RWPE2 (cell line): ENCODE results near the gene ST3GAL5.

ENCODE experiments used
- ATAC-seq: fragments of 200-7000 bp; cut with Tn5 transposase; 3 replicates; pipeline ENCODE4 v1.9.1; 2021; ENCODE audit warnings: low read depth
- DNase-seq: peaks from one replicate; pipeline ENCODE4 v3.0.0-alpha.2; 2020; ENCODE audit warnings: low spot score
- H3K27ac ChIP-seq: fragments of 450-650 bp; 2 replicates; pipeline ENCODE4 v1.5.1; 2017; ENCODE audit warnings: mild to moderate bottlenecking; ENCODE audit not compliant: poor library complexity, severe bottlenecking
- H3K27me3 ChIP-seq: fragments of 250-450 bp; sonication (Bioruptor Pico); 2 replicates; pipeline ENCODE4 v1.5.1; 2021; ENCODE audit warnings: mild to moderate bottlenecking, moderate library complexity; ENCODE audit not compliant: insufficient read depth, poor library complexity, severe bottlenecking
- H3K36me3 ChIP-seq: fragments of 250-450 bp; sonication (Bioruptor Pico); 2 replicates; pipeline ENCODE4 v1.5.1; 2020; ENCODE audit warnings: low read depth, mild to moderate bottlenecking, moderate library complexity
- H3K4me1 ChIP-seq: fragments of 250-450 bp; sonication (Bioruptor Pico); 2 replicates; pipeline ENCODE4 v1.5.1; 2021; ENCODE audit warnings: mild to moderate bottlenecking, moderate library complexity; ENCODE audit not compliant: insufficient read depth, poor library complexity, severe bottlenecking
- H3K4me3 ChIP-seq: fragments of 250-450 bp; sonication (Bioruptor Pico); 2 replicates; pipeline ENCODE4 v1.5.1; 2021; ENCODE audit warnings: mild to moderate bottlenecking, moderate library complexity; ENCODE audit not compliant: severe bottlenecking
- H3K9me3 ChIP-seq: fragments of 250-450 bp; sonication (Bioruptor Pico); 2 replicates; pipeline ENCODE4 v1.5.1; 2021; ENCODE audit warnings: mild to moderate bottlenecking, moderate library complexity; ENCODE audit not compliant: severe bottlenecking
- TF ChIP-seq, protein P1 (sequence below): fragments of 450-650 bp; IDR thresholded peaks from one replicate; pipeline ENCODE4 v1.5.1; 2017; ENCODE audit warnings: mild to moderate bottlenecking, moderate library complexity; ENCODE audit not compliant: poor library complexity, severe bottlenecking

ST3GAL5 gene

DNA sequence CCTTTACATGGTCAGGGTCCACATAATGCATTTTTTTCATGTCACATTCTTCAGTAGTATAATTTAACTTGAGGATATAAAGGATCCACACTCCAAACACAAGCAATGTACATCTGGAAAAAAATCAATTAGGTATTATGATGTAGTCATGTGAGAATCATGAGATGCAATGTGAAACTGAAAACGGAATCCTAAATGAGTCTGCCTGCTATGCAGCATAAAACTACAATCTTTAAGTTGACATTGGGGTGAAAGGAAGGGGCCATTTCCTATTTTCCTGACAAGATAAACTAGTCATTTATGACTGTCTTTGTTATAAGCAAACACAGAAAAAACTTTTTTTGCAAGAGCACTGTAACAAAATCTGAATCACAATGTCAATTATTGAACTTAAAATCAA lies 27.6 kb downstream of the ST3GAL5 start:
- no peak overlapping the region for H3K27ac ChIP-seq
- no peak for ATAC-seq
- DNase-seq: no peak
- peaks cover 24% of the 10 kb centered on the region for H3K36me3 ChIP-seq
- H3K4me1 ChIP-seq: no peaks in the 10 kb centered on the region
- TF ChIP-seq, protein P1, sequence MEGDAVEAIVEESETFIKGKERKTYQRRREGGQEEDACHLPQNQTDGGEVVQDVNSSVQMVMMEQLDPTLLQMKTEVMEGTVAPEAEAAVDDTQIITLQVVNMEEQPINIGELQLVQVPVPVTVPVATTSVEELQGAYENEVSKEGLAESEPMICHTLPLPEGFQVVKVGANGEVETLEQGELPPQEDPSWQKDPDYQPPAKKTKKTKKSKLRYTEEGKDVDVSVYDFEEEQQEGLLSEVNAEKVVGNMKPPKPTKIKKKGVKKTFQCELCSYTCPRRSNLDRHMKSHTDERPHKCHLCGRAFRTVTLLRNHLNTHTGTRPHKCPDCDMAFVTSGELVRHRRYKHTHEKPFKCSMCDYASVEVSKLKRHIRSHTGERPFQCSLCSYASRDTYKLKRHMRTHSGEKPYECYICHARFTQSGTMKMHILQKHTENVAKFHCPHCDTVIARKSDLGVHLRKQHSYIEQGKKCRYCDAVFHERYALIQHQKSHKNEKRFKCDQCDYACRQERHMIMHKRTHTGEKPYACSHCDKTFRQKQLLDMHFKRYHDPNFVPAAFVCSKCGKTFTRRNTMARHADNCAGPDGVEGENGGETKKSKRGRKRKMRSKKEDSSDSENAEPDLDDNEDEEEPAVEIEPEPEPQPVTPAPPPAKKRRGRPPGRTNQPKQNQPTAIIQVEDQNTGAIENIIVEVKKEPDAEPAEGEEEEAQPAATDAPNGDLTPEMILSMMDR: no peak
- no peak overlapping the region for H3K4me3 ChIP-seq
- H3K9me3 ChIP-seq: no peaks in the 10 kb centered on the region
- H3K27me3 ChIP-seq: no peaks in the 10 kb centered on the region

- peaks cover 28% of the 10 kb centered on the region for H3K36me3 ChIP-seq
- no peak for DNase-seq
Measured at GRCh38 chr2:85858841-85859240, 29.9 kb downstream of the ST3GAL5 start.

GRCh38 chr2:85854897-85855296 lies 33.9 kb downstream of the ST3GAL5 start:
- ATAC-seq (no peak), DNase-seq (no peak)
- H3K9me3 ChIP-seq: no peaks in the 10 kb centered on the region
- H3K27ac ChIP-seq: no peak overlapping the region
- H3K36me3 ChIP-seq: peaks cover 9% of the 10 kb centered on the region; the same call in 1 of the 2 replicates
- no peak overlapping the region for H3K4me3 ChIP-seq
- H3K4me1 ChIP-seq: no peaks in the 10 kb centered on the region
- no peaks in the 10 kb centered on the region for H3K27me3 ChIP-seq
- TF ChIP-seq, protein P1: no peak

More at GRCh38 chr2:85858841-85859240, 29.9 kb downstream of the ST3GAL5 start:
- Histone ChIP-seq H3K4me1 (no peaks in the 10 kb centered on the region), H3K9me3 (no peaks in the 10 kb centered on the region), H3K4me3 (no peak overlapping the region), H3K27me3 (no peaks in the 10 kb centered on the region), H3K27ac (no peak overlapping the region)
- ATAC-seq: no peak
- TF ChIP-seq, protein P1: no peak

DNA sequence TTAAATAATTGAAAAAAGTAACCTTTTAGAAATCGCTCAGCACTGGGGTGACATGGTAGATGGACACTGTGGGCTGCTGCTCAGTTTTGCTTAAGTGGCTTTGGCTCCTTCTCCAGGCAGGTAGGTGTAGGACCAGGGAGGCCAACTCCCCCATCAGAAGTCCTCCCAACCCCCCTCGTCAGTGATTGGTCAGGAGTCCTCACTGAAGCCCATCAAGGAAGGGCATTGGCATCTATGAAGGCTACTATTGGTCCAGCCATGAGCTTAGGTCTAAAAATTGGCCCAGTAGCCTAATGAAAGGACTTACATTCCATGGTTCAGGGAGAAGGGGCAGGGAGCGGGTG lies 34.7 kb downstream of the ST3GAL5 start:
- Histone ChIP-seq H3K4me1 (no peaks in the 10 kb centered on the region), H3K9me3 (no peaks in the 10 kb centered on the region), H3K36me3 (peaks cover 8% of the 10 kb centered on the region; the same call in 1 of the 2 replicates), H3K4me3 (no peak overlapping the region), H3K27ac (no peak overlapping the region), H3K27me3 (no peaks in the 10 kb centered on the region)
- ATAC-seq: no peak
- no peak for DNase-seq
- TF ChIP-seq, protein P1: no peak

GRCh38 chr2:85853499-85854165 lies 35.2 kb downstream of the ST3GAL5 start:
- no peaks in the 10 kb centered on the region for H3K9me3 ChIP-seq
- no peak overlapping the region for H3K4me3 ChIP-seq
- TF ChIP-seq, protein P1: no peak
- no peak for ATAC-seq
- no peak overlapping the region for H3K27ac ChIP-seq
- DNase-seq: no peak
- H3K36me3 ChIP-seq: peaks cover 8% of the 10 kb centered on the region; the same call in 1 of the 2 replicates
- no peaks in the 10 kb centered on the region for H3K4me1 ChIP-seq
- no peaks in the 10 kb centered on the region for H3K27me3 ChIP-seq
